H9 (cell line): Measurements from ENCODE around the gene IL36B. TPM values are rescaled to one million over a fixed set of nuclear protein-coding genes. Genes with fewer than 3 reads are reported as not detected.

Source experiments
- DNase-seq: peaks from one replicate; pipeline ENCODE4 v3.0.0-alpha.2; 2017
- H2AFZ ChIP-seq: one replicate; pipeline ENCODE4 v1.6.1; 2013; ENCODE audit warnings: mild to moderate bottlenecking, low read length, control low read depth, moderate library complexity
- H2AK5ac ChIP-seq: 2 replicates; pipeline ENCODE4 v1.6.1; 2013; ENCODE audit warnings: low read length, control low read depth, mixed read lengths; ENCODE audit not compliant: insufficient read length
- H2BK120ac ChIP-seq: one replicate; pipeline ENCODE4 v1.6.1; 2013; ENCODE audit warnings: low read depth, mild to moderate bottlenecking, low read length, control low read depth, inconsistent platforms; ENCODE audit not compliant: poor library complexity, severe bottlenecking
- H2BK12ac ChIP-seq: 2 replicates; pipeline ENCODE4 v1.6.1; 2013; ENCODE audit warnings: low read length, control low read depth, mixed read lengths, low read depth; ENCODE audit not compliant: insufficient read length
- H2BK15ac ChIP-seq: 2 replicates; pipeline ENCODE4 v1.6.1; 2013; ENCODE audit warnings: low read depth, low read length, control low read depth
- H2BK20ac ChIP-seq: one replicate; pipeline ENCODE4 v1.6.1; 2013; ENCODE audit warnings: low read depth, mild to moderate bottlenecking, low read length, control low read depth, inconsistent platforms; ENCODE audit not compliant: poor library complexity, severe bottlenecking
- H2BK5ac ChIP-seq: 2 replicates; pipeline ENCODE4 v1.6.1; 2013; ENCODE audit warnings: low read length, control low read depth, mixed read lengths; ENCODE audit not compliant: insufficient read length
- H3K14ac ChIP-seq: 2 replicates; pipeline ENCODE4 v1.6.1; 2013; ENCODE audit warnings: low read length, control low read depth; ENCODE audit not compliant: insufficient read depth
- H3K18ac ChIP-seq: 2 replicates; pipeline ENCODE4 v1.6.1; 2013; ENCODE audit warnings: low read depth, mild to moderate bottlenecking, mixed read lengths, low read length, control low read depth; ENCODE audit not compliant: insufficient read length
- H3K23ac ChIP-seq: 2 replicates; pipeline ENCODE4 v1.6.1; 2013; ENCODE audit warnings: low read length, control low read depth, mixed read lengths, low read depth; ENCODE audit not compliant: insufficient read length
- H3K23me2 ChIP-seq: 2 replicates; pipeline ENCODE4 v1.6.1; 2013; ENCODE audit warnings: low read depth, mild to moderate bottlenecking, mixed read lengths, low read length, control low read depth; ENCODE audit not compliant: insufficient read length, poor library complexity, severe bottlenecking
- H3K27ac ChIP-seq: 2 replicates; pipeline ENCODE4 v1.5.1; 2013; ENCODE audit warnings: low read length, control low read depth, mixed read lengths, low read depth; ENCODE audit not compliant: insufficient read length
- H3K27me3 ChIP-seq: 2 replicates; pipeline ENCODE4 v1.6.1; 2013; ENCODE audit warnings: low read length, control low read depth, inconsistent platforms; ENCODE audit not compliant: insufficient read depth
- H3K4ac ChIP-seq: 2 replicates; pipeline ENCODE4 v1.6.1; 2013; ENCODE audit warnings: low read depth, mild to moderate bottlenecking, control low read depth, inconsistent platforms, low read length, moderate library complexity
- H3K4me1 ChIP-seq: 2 replicates; pipeline ENCODE4 v1.6.1; 2013; ENCODE audit warnings: low read length, control low read depth, inconsistent platforms; ENCODE audit not compliant: insufficient read depth
- H3K4me2 ChIP-seq: 2 replicates; pipeline ENCODE4 v1.6.1; 2013; ENCODE audit warnings: low read length, control low read depth, mixed read lengths; ENCODE audit not compliant: insufficient read length, insufficient read depth
- H3K56ac ChIP-seq: 2 replicates; pipeline ENCODE4 v1.6.1; 2013; ENCODE audit warnings: low read depth, mild to moderate bottlenecking, mixed read lengths, low read length, control low read depth; ENCODE audit not compliant: insufficient read length
- H3K79me1 ChIP-seq: 2 replicates; pipeline ENCODE4 v1.6.1; 2013; ENCODE audit warnings: low read depth, mild to moderate bottlenecking, moderate library complexity, low read length, control low read depth, inconsistent platforms; ENCODE audit not compliant: insufficient read depth, poor library complexity, severe bottlenecking
- H3K79me2 ChIP-seq: 2 replicates; pipeline ENCODE4 v1.6.1; 2013; ENCODE audit warnings: low read length, control low read depth, inconsistent platforms; ENCODE audit not compliant: insufficient read depth
- H3K9ac ChIP-seq: 2 replicates; pipeline ENCODE4 v1.6.1; 2013; ENCODE audit warnings: low read length, control low read depth, mixed read lengths; ENCODE audit not compliant: insufficient read length; ENCODE audit errors: extremely low read depth
- H3K9me3 ChIP-seq: one replicate; pipeline ENCODE4 v1.6.1; 2013; ENCODE audit warnings: low read depth, low read length, inconsistent platforms; ENCODE audit not compliant: control insufficient read depth
- H3T11ph ChIP-seq: one replicate; pipeline ENCODE4 v1.6.1; 2013; ENCODE audit warnings: mild to moderate bottlenecking, low read length, control low read depth, inconsistent platforms
- H4K20me1 ChIP-seq: one replicate; pipeline ENCODE4 v1.6.1; 2013; ENCODE audit not compliant: control insufficient read depth, insufficient read length, insufficient read depth
- H4K5ac ChIP-seq: 2 replicates; pipeline ENCODE4 v1.6.1; 2013; ENCODE audit warnings: low read depth, mild to moderate bottlenecking, mixed read lengths, low read length, control low read depth; ENCODE audit not compliant: insufficient read length
- H4K8ac ChIP-seq: replicated peaks from 2 replicates; pipeline ENCODE4 v1.6.1; 2013; ENCODE audit warnings: low read length, control low read depth, mixed read lengths, low read depth; ENCODE audit not compliant: insufficient read length
- H4K91ac ChIP-seq: 2 replicates; pipeline ENCODE4 v1.6.1; 2013; ENCODE audit warnings: low read depth, mild to moderate bottlenecking, moderate library complexity, mixed read lengths, low read length, control low read depth; ENCODE audit not compliant: insufficient read length
- H3K27ac Mint-ChIP-seq, 3 experiments: 2 replicates in 2 of 3; 3 replicates in 1 of 3; pipeline ENCODE4 v1.8.0; 2020 to 2021; ENCODE audit warnings: mixed read lengths in 3 of 3, mild to moderate bottlenecking in 1 of 3, moderate library complexity in 1 of 3
- H3K27me3 Mint-ChIP-seq: 2 replicates; pipeline ENCODE4 v1.8.0; 2021; ENCODE audit warnings: low read depth, mild to moderate bottlenecking, moderate library complexity, mixed read lengths
- H3K36me3 Mint-ChIP-seq, 3 experiments: 2 replicates in 2 of 3; 3 replicates in 1 of 3; pipeline ENCODE4 v1.8.0; 2020 to 2021; ENCODE audit warnings: low read depth in 3 of 3, mixed read lengths in 3 of 3; ENCODE audit not compliant: insufficient read depth in 1 of 3
- H3K4me1 Mint-ChIP-seq, 2 experiments: 2 replicates each; pipeline ENCODE4 v1.8.0; 2020; ENCODE audit warnings: mixed read lengths in 2 of 2
- H3K4me3 Mint-ChIP-seq, 2 experiments: 2 replicates in 1 of 2; 3 replicates in 1 of 2; pipeline ENCODE4 v1.8.0; 2020 to 2021; ENCODE audit warnings: mild to moderate bottlenecking in 2 of 2, mixed read lengths in 2 of 2, moderate library complexity in 1 of 2
- H3K9me3 Mint-ChIP-seq, 2 experiments: 2 replicates in 1 of 2; 3 replicates in 1 of 2; pipeline ENCODE4 v1.8.0; 2020; ENCODE audit warnings: mild to moderate bottlenecking in 2 of 2, mixed read lengths in 2 of 2, moderate library complexity in 1 of 2
- CTCF ChIP-seq: fragments of 200-600 bp; sonication (generic); conservative IDR thresholded peaks from 3 replicates; pipeline ENCODE4 v1.8.0; 2021; ENCODE audit warnings: antibody characterized with exemption, mild to moderate bottlenecking
- WGBS: extraction: QIAGEN DNeasy Blood & Tissue Kit; methylation state at CpG from one replicate; pipeline ENCODE4 v1.1.7; 2013; ENCODE audit warnings: missing lambda C conversion rate, low lambda C conversion rate, mixed read lengths; ENCODE audit not compliant: insufficient read length; ENCODE audit errors: extremely low coverage; 5-methylcytosine and 5-hydroxymethylcytosine counted together
- total RNA-seq: library from RNA; stranded (reverse); gene quantifications from 2 replicates; pipeline ENCODE4 v1.2.1, GENCODE V29; 2021

Gene IL36B
- total RNA-seq, 1 experiment from 2014 or later, result not detected

GRCh38 chr2:113077921-113078320 lies 25.3 kb upstream of the IL36B start:
- peaks cover 5 to 6% of the 10 kb centered on the region in 2 experiments for H3K4me1 Mint-ChIP-seq
- H4K5ac ChIP-seq, result no peak overlapping the region
- no peak overlapping the region for H3K56ac ChIP-seq
- H3K4ac ChIP-seq, result no peak overlapping the region
- H2BK15ac ChIP-seq, result no peak overlapping the region
- H3K4me3 Mint-ChIP-seq, result no peak overlapping the region
- no peak overlapping the region for H2AFZ ChIP-seq
- no peaks in the 10 kb centered on the region for H3K79me2 ChIP-seq
- no peaks in the 10 kb centered on the region for H3K4me1 ChIP-seq
- H3K23ac ChIP-seq, result no peak overlapping the region
- H2BK120ac ChIP-seq, result no peak overlapping the region
- H3K9me3 ChIP-seq, result no peaks in the 10 kb centered on the region
- H3K18ac ChIP-seq, result no peak overlapping the region
- TF ChIP-seq CTCF, result no peak
- H3K23me2 ChIP-seq, result no peaks in the 10 kb centered on the region
- DNase-seq, result no peak
- H2BK5ac ChIP-seq, result no peak overlapping the region
- no peaks in the 10 kb centered on the region for H3K27me3 ChIP-seq
- no peaks in the 10 kb centered on the region for H3K79me1 ChIP-seq
- no CpG with 5 or more reads among the region's 1 CpG for WGBS
- H4K91ac ChIP-seq, result no peak overlapping the region
- no peak overlapping the region for H3K27ac ChIP-seq
- no peak overlapping the region for H3K4me2 ChIP-seq
- H2AK5ac ChIP-seq, result no peak overlapping the region
- H4K8ac ChIP-seq, result no peak overlapping the region
- no peak overlapping the region for H3K9ac ChIP-seq
- H3K36me3 Mint-ChIP-seq, result no peaks in the 10 kb centered on the region
- H3K9me3 Mint-ChIP-seq, result peaks cover 0 to 3% of the 10 kb centered on the region in 2 experiments; a peak in 1 of 5 replicates
- H3K27ac Mint-ChIP-seq, result no peak overlapping the region
- H2BK12ac ChIP-seq, result no peak overlapping the region
- H4K20me1 ChIP-seq, result no peaks in the 10 kb centered on the region
- H3K27me3 Mint-ChIP-seq, result peaks cover 45% of the 10 kb centered on the region
- H3T11ph ChIP-seq, result no peak overlapping the region
- no peak overlapping the region for H3K14ac ChIP-seq
- H2BK20ac ChIP-seq, result no peak overlapping the region
